ENCODE data around the gene C10orf90. TPM values are rescaled to one million over a fixed set of nuclear protein-coding genes. Genes with fewer than 3 reads are reported as not detected.

Gene C10orf90
- total RNA-seq, 4 donors from 2014 or later = not detected

DNA sequence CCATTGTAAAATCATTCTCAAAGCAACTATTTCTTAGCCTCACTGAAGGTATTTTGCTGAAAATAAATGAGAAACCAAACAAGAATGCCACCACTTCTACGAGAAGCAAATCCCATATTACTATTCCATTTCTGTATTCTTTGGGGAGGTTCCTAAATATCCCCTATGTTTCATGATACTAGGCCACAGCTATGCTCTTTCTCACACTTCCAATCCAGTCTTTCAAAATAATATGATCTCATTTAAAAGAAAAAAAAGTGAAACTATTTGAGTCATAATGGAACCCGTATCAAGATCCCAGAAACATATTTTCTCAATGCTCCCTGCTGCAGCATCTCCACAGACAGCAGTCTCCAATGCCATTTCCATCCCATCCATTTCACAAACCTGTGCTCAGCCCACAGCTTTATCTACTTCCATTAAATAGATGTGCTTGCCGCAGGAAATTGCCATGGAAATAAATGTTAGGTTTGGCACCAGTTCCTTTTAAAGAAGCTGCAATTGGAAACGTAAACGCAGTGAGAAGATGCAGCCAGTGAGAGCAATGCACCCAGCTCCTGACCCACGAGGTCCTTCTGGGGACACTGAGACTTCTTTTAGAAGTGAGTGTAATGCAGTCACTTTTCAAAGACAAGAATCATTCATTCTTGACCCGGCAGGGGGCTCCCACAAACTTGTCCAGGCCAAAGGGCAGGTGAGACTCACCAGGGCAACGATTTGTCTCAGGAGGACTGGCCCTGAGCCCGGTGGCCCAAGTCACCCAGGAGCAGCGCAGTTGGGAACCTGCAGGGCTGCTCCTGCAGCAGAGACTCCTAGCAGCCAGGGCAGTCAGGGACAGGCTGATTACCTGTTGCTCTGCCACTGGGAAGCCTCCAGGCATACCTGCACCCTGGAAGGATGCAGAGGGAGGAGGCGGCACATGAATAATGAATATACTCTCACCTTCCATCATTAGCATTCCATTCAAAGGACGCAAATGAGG is 99.6 kb downstream of the C10orf90 start:
- DNase-seq (ENCODE audit: low spot score in 2 of 2) = no peak
- no peaks in the 10 kb centered on the region for H3K36me3 ChIP-seq
- 53 to 58% methylated on average over 12 of the region's 12 CpGs for WGBS, 2 donors
- no peak overlapping the region for H3K27ac ChIP-seq
- peaks cover 0 to 8% (median 0%) of the 10 kb centered on the region in 4 donors for H3K9me3 ChIP-seq
- no peak for TF ChIP-seq EP300 (IDR thresholded peaks at IDR 0.05)
- no peak for TF ChIP-seq POLR2A (IDR thresholded peaks at IDR 0.05)
- no peak overlapping the region for H3K4me3 ChIP-seq
- H3K4me1 ChIP-seq = peaks cover 0 to 5% (median 2%) of the 10 kb centered on the region in 4 donors
- H3K27me3 ChIP-seq = no peaks in the 10 kb centered on the region

DNA sequence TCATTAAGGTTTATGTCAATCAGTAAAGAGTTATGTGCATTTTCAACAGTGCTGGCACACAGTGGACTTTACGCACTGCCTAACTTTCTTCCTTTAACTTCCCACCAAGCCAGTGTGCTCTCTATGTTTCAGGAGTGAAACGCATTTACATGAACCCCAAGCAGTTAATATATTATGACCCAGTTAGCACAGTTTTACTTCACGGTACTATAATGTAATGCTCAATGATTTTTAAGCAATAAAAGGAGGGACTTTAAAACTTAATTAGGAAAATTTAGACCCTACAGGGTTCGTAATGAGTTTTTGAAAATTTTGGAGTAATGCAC is 100.3 kb downstream of the C10orf90 start:
- Histone ChIP-seq H3K4me3 (no peak overlapping the region), H3K4me1 (peaks cover 0 to 5% (median 2%) of the 10 kb centered on the region in 4 donors), H3K36me3 (no peaks in the 10 kb centered on the region), H3K9me3 (peaks cover 0 to 4% (median 0%) of the 10 kb centered on the region in 4 donors), H3K27me3 (no peaks in the 10 kb centered on the region), H3K27ac (no peak overlapping the region)
- no peak for TF ChIP-seq POLR2A (IDR thresholded peaks at IDR 0.05)
- DNase-seq (ENCODE audit: low spot score in 2 of 2) = no peak
- 47 to 52% methylated on average over 4 of the region's 4 CpGs for WGBS, 2 donors

DNA sequence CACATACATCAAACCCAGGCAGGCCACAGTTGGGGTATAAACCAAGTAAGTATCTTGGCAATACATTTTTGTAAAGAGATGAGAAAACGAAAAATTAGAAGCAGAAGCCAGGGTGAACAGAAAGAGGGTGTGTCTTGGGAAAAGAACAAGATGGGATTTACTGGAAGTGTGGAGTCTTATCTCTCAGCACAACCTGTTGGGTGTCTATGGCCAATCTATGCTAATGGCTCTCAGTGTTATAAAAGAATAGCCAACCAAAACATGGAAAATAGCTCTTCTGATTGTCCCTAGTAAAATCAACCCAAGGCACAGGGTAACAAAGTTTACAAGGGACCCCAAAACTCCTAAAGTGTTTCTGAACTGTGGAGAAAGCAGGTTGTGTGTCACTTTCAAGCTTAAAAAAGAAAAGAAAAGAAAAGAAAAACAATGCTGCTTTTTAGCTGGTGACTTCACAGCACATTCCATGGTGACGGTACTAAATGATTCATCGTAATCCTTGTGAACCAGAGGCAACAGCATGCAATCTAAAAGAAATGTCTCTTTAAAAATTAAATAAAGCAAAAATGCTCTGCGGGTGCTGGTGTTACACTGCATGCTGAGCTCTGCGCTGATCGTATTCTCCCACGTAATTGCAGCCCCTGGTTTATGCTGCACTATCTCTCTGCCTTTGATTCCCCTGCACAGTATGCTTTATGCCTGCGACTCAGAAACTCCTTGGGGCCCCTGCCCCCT is 100.8 kb downstream of the C10orf90 start:
- 11 to 13% methylated on average over 8 of the region's 8 CpGs for WGBS, 2 donors
- H3K9me3 ChIP-seq = no peaks in the 10 kb centered on the region

DNA sequence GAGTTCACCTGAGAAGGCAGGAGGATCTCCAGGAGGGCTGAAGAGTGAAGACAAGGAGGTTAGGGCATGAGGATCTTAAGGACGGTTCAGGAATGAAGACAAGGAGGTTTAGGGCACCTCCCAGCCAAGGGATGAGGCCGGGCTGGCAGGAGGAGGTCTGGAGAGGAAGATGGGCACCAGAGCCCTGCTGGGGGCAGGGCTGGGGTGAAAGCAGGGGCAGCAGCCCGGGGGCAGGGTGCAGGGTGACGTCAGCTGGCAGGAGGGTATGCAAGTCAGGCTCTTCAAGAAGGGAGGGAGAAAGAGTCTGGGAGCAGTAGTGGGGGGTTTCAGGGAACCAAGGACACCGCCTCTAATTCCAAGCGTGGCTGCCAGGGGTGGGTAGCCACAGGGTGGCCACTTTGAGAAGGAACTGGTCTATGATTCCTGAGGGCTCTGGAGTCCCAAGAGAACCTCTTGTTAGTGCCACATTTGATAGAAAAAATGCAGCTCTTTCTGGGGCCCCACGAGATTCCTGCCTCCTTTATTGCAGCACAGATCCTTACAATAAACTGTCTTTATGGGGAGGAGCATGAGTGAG is 101.6 kb downstream of the C10orf90 start:
- no peaks in the 10 kb centered on the region for H3K36me3 ChIP-seq
- WGBS, 2 donors = 49 to 55% methylated on average over 7 of the region's 7 CpGs
- no peaks in the 10 kb centered on the region for H3K27me3 ChIP-seq

More for the DNA sequence above, 100.8 kb downstream of the C10orf90 start:
- no peaks in the 10 kb centered on the region for H3K27me3 ChIP-seq
- no peaks in the 10 kb centered on the region for H3K36me3 ChIP-seq
- DNase-seq (ENCODE audit: low spot score in 2 of 2) = no peak
- TF ChIP-seq POLR2A (IDR thresholded peaks at IDR 0.05) = no peak
- no peak overlapping the region for H3K4me3 ChIP-seq
- H3K27ac ChIP-seq = no peak overlapping the region
- peaks cover 0 to 5% (median 2%) of the 10 kb centered on the region in 4 donors for H3K4me1 ChIP-seq

DNA sequence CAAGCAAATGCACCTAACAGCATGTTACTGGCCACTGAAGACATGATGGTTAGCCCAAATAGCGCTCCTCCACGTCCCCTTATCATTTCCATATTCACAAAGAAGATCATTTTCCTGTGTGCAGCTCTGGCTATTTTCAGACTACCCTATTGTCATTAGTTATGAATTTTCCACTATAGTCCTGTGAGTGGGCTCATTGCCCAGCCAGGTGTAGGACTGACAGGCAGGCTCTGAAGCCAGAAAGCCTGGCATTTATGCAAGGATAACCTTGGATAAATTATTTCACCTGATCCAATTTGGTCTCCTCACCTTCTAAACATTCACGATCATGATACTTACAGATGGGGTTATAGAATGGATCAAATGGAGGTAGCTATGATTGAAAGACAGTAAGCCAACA is 104.6 kb downstream of the C10orf90 start:
- no peaks in the 10 kb centered on the region for H3K9me3 ChIP-seq
- H3K4me1 ChIP-seq = peaks cover 0 to 17% (median 2%) of the 10 kb centered on the region in 4 donors
- no peak overlapping the region for H3K4me3 ChIP-seq
- H3K27me3 ChIP-seq = no peaks in the 10 kb centered on the region
- H3K36me3 ChIP-seq = no peaks in the 10 kb centered on the region
- 82 to 85% methylated on average over 3 of the region's 3 CpGs for WGBS, 2 donors
- TF ChIP-seq EP300 (IDR thresholded peaks at IDR 0.05) (no peak), POLR2A (IDR thresholded peaks at IDR 0.05) (no peak)
- TF ChIP-seq, protein P1, sequence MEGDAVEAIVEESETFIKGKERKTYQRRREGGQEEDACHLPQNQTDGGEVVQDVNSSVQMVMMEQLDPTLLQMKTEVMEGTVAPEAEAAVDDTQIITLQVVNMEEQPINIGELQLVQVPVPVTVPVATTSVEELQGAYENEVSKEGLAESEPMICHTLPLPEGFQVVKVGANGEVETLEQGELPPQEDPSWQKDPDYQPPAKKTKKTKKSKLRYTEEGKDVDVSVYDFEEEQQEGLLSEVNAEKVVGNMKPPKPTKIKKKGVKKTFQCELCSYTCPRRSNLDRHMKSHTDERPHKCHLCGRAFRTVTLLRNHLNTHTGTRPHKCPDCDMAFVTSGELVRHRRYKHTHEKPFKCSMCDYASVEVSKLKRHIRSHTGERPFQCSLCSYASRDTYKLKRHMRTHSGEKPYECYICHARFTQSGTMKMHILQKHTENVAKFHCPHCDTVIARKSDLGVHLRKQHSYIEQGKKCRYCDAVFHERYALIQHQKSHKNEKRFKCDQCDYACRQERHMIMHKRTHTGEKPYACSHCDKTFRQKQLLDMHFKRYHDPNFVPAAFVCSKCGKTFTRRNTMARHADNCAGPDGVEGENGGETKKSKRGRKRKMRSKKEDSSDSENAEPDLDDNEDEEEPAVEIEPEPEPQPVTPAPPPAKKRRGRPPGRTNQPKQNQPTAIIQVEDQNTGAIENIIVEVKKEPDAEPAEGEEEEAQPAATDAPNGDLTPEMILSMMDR (IDR thresholded peaks at IDR 0.05) = no peak
- no peak overlapping the region for H3K27ac ChIP-seq
- DNase-seq (ENCODE audit: low spot score in 2 of 2) = no peak

More for the DNA sequence above, 101.6 kb downstream of the C10orf90 start:
- no peaks in the 10 kb centered on the region for H3K9me3 ChIP-seq
- TF ChIP-seq POLR2A (IDR thresholded peaks at IDR 0.05) (no peak), EP300 (IDR thresholded peaks at IDR 0.05) (no peak)
- TF ChIP-seq, protein P1 (IDR thresholded peaks at IDR 0.05) = no peak
- no peak overlapping the region for H3K27ac ChIP-seq
- no peak for DNase-seq (ENCODE audit: low spot score in 2 of 2)
- H3K4me3 ChIP-seq = no peak overlapping the region
- peaks cover 0 to 5% (median 2%) of the 10 kb centered on the region in 4 donors for H3K4me1 ChIP-seq

DNA sequence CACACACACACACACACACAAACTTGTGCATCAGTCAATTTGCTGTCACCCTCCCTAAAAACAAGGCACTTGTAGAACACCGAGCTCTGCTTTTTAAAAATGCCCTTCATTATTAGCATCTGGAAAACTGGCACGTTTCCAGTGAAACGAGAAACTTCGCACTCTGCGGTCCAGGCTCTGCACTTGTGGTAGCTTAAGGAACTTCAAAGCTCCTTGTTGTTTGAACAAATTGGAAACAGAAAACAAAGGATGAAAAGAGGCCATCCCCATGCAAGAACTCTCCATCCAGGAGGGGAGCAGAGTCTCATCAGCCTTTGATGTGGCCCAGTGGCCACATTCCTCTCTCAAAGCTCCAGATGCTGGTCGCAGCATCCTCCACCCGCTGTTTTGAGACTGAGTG is 105.1 kb downstream of the C10orf90 start:
- TF ChIP-seq, protein P1 (IDR thresholded peaks at IDR 0.05) = no peak
- 47 to 55% methylated on average over 7 of the region's 7 CpGs for WGBS, 2 donors

More for the DNA sequence above, 105.1 kb downstream of the C10orf90 start:
- H3K4me1 ChIP-seq = peaks cover 0 to 18% (median 2%) of the 10 kb centered on the region in 4 donors
- H3K4me3 ChIP-seq = no peak overlapping the region
- no peaks in the 10 kb centered on the region for H3K27me3 ChIP-seq
- no peaks in the 10 kb centered on the region for H3K36me3 ChIP-seq
- no peak overlapping the region for H3K27ac ChIP-seq
- H3K9me3 ChIP-seq = no peaks in the 10 kb centered on the region
- DNase-seq (ENCODE audit: low spot score in 2 of 2) = no peak
